ENCODE results near the gene PF4V1.

- TF ChIP-seq POLR2A (IDR thresholded peaks at IDR 0.05) (no peak), CTCF (IDR thresholded peaks at IDR 0.05) (no peak), POLR2AphosphoS5 (IDR thresholded peaks at IDR 0.05) (no peak), EP300 (IDR thresholded peaks at IDR 0.05) (no peak)
Measured at GRCh38 chr4:73815145-73815544, 38.0 kb upstream of the PF4V1 start.
